ENCODE results near the gene ADGRD1. TPM values are rescaled to one million over a fixed set of nuclear protein-coding genes. Genes with fewer than 3 reads are reported as not detected.

Gene ADGRD1
- total RNA-seq, 1 experiment from 2014 or later, result 239 TPM

GRCh38 chr12:131139363-131140068 lies 185.8 kb downstream of the ADGRD1 start:
- no peak for DNase-seq (ENCODE audit: extremely low read depth, low read depth)

GRCh38 chr12:131140069-131140435 lies 186.3 kb downstream of the ADGRD1 start:
- DNase-seq (ENCODE audit: extremely low read depth, low read depth), result no peak

GRCh38 chr12:131140697-131141096 lies 187.0 kb downstream of the ADGRD1 start:
- DNase-seq (ENCODE audit: extremely low read depth, low read depth), result no peak

- DNase-seq (ENCODE audit: extremely low read depth, low read depth), result no peak
Observed at GRCh38 chr12:131141514-131141913, 187.8 kb downstream of the ADGRD1 start.

GRCh38 chr12:131142891-131143657 lies 189.4 kb downstream of the ADGRD1 start:
- peak; percentile 27 for DNase-seq (ENCODE audit: extremely low read depth, low read depth)

- DNase-seq (ENCODE audit: extremely low read depth, low read depth), result no peak
Observed at GRCh38 chr12:131146173-131146675, 192.5 kb downstream of the ADGRD1 start.

GRCh38 chr12:131147293-131147692 lies 193.6 kb downstream of the ADGRD1 start:
- no peak for DNase-seq (ENCODE audit: extremely low read depth, low read depth)

GRCh38 chr12:131147894-131148293 lies 194.2 kb downstream of the ADGRD1 start:
- no peak for DNase-seq (ENCODE audit: extremely low read depth, low read depth)

GRCh38 chr12:131151558-131152345 lies 198.0 kb downstream of the ADGRD1 start:
- DNase-seq (ENCODE audit: extremely low read depth, low read depth), result no peak

- DNase-seq (ENCODE audit: extremely low read depth, low read depth), result no peak
Observed at GRCh38 chr12:131152587-131152986, 198.9 kb downstream of the ADGRD1 start.

- DNase-seq (ENCODE audit: extremely low read depth, low read depth), result no peak
Observed at GRCh38 chr12:131153016-131153415, 199.3 kb downstream of the ADGRD1 start.

- DNase-seq (ENCODE audit: extremely low read depth, low read depth), result no peak
Observed at GRCh38 chr12:131153956-131154355, 200.2 kb downstream of the ADGRD1 start.

- DNase-seq (ENCODE audit: extremely low read depth, low read depth), result no peak
Observed at GRCh38 chr12:131155131-131155530, 201.4 kb downstream of the ADGRD1 start.

- DNase-seq (ENCODE audit: extremely low read depth, low read depth), result no peak
Observed at GRCh38 chr12:131157743-131158142, 204.0 kb downstream of the ADGRD1 start.

- DNase-seq (ENCODE audit: extremely low read depth, low read depth), result no peak
Observed at GRCh38 chr12:131159660-131160059, 206.0 kb downstream of the ADGRD1 start.

GRCh38 chr12:131162113-131162512 lies 208.4 kb downstream of the ADGRD1 start:
- no peak for DNase-seq (ENCODE audit: extremely low read depth, low read depth)

- no peak for DNase-seq (ENCODE audit: extremely low read depth, low read depth)
Observed at GRCh38 chr12:131163189-131163738, 209.6 kb downstream of the ADGRD1 start.

- DNase-seq (ENCODE audit: extremely low read depth, low read depth), result no peak
Observed at GRCh38 chr12:131164096-131164872, 210.6 kb downstream of the ADGRD1 start.

- no peak for DNase-seq (ENCODE audit: extremely low read depth, low read depth)
Observed at GRCh38 chr12:131166717-131167116, 213.0 kb downstream of the ADGRD1 start.

- DNase-seq (ENCODE audit: extremely low read depth, low read depth), result no peak
Observed at GRCh38 chr12:131167334-131167733, 213.6 kb downstream of the ADGRD1 start.

Data from NCI-H460 (cell line).